Heart left ventricle (tissue), 16 donors: Measurements from ENCODE around the gene AMPD3. TPM values are rescaled to one million over a fixed set of nuclear protein-coding genes. Genes with fewer than 3 reads are reported as not detected.

Experiments used
- ATAC-seq, 4 donors: fragments of 200-7000 bp; cut with Tn5 transposase; one replicate each; pipeline ENCODE4 v1.9.1; 2020 to 2022; ENCODE audit warnings: moderate library complexity in 4 of 4, mild to moderate bottlenecking in 3 of 4, moderate number of reproducible peaks in 1 of 4
- DNase-seq, 5 donors: peaks; one replicate each; pipeline ENCODE4 v3.0.0-alpha.2; 2020
- H3K27ac ChIP-seq, 12 donors: fragments of 200-600 bp; sonication (generic) in 4 of 12; one replicate each; pipeline versions ENCODE4 v1.5.0 to v1.8.0; 2016 to 2022; ENCODE audit warnings: mild to moderate bottlenecking in 2 of 12
- H3K27me3 ChIP-seq, 9 donors: fragments of 200-600 bp; sonication (generic) in 2 of 9; one replicate each; pipeline versions ENCODE4 v1.5.1 to v1.8.0; 2016 to 2022; ENCODE audit warnings: mild to moderate bottlenecking in 3 of 9
- H3K36me3 ChIP-seq, 9 donors: fragments of 200-600 bp; sonication (generic) in 2 of 9; one replicate each; pipeline versions ENCODE4 v1.5.0 to v1.8.0; 2018 to 2022; ENCODE audit warnings: mild to moderate bottlenecking in 2 of 9
- H3K4me1 ChIP-seq, 12 donors: fragments of 200-600 bp; sonication (generic) in 4 of 12; one replicate each; pipeline versions ENCODE4 v1.5.0 to v1.8.0; 2016 to 2022; ENCODE audit warnings: mild to moderate bottlenecking in 3 of 12
- H3K4me3 ChIP-seq, 12 donors: fragments of 200-600 bp; sonication (generic) in 4 of 12; one replicate each; pipeline versions ENCODE4 v1.5.0 to v1.8.0; 2017 to 2022; ENCODE audit warnings: mild to moderate bottlenecking in 9 of 12, moderate library complexity in 4 of 12
- H3K9me3 ChIP-seq, 12 donors: fragments of 200-600 bp; sonication (generic) in 4 of 12; one replicate each; pipeline versions ENCODE4 v1.5.0 to v1.8.0; 2016 to 2022; ENCODE audit warnings: mild to moderate bottlenecking in 1 of 12
- POLR2A ChIP-seq, 2 donors: fragments of 450-650 bp; IDR thresholded peaks; one replicate each; pipeline ENCODE4 v1.6.1; 2017; ENCODE audit warnings: antibody characterized with exemption in 2 of 2, mild to moderate bottlenecking in 2 of 2, moderate library complexity in 2 of 2
- WGBS, 4 donors: extraction: QIAGEN DNeasy Blood & Tissue Kit in 2 of 4; methylation state at CpG; one replicate each; pipeline versions ENCODE4 v1.1.5 to v1.1.7; 2013 to 2018; 5-methylcytosine and 5-hydroxymethylcytosine counted together
- intact Hi-C, 10 donors: fragments of 100-400 bp; cut with DNase I; formaldehyde crosslinking; loops; one replicate each; pipeline versions ENCODE4 v1.11.1 to v1.14.2; 2022
- polyA plus RNA-seq, 2 donors: library from polyadenylated mRNA; stranded (reverse); fragments of 200-250 nt; gene quantifications; one replicate each; pipeline ENCODE4 v1.2.3, GENCODE V29; 2013
- total RNA-seq, 9 donors: library from RNA; depleted of rRNA in 2 of 9; stranded (reverse); fragments of >200 nt in 2 of 9; fragmentation: NEBNext Ultra II Directional in 3 of 9; extraction: Animal tissue kit (Norgen Biotek cat#: 25700) in 3 of 9; gene quantifications; one replicate each; pipeline versions ENCODE4 v1.1.0 to v1.2.4, GENCODE V29; 2016 to 2023
- TF ChIP-seq, protein P1 (sequence below), 12 donors: fragments of 200-600 bp; sonication (generic) in 4 of 12; IDR thresholded peaks; one replicate each; pipeline versions ENCODE4 v1.5.0 to v1.8.0; 2018 to 2022; ENCODE audit warnings: antibody characterized with exemption in 12 of 12, mild to moderate bottlenecking in 5 of 12
- donor health status: ischemic (EF 13 %, LVEDD 7.1; RV severe dilation, severe dysfunction).
- donor health status: healthy with polysubstance abuse.
- donor health status: DM: no; HTN: yes; CAD: no.
- donor health status: DM: no; HTN: no; CAD: no.
- donor health status: ischemic (EF 25% LVEDD 6.9; RV normal size, moderate dysfunction).
- donor health status: ischemic (EF 25% LVEDD 5.7; RV mildly dilated, moderate dysfunction).
- donor health status: healthy.
- donor health status: DM: yes; HTN: yes; CAD: no.
- donor health status: ischemic (EF 35%, LVEDD 5.7; RV mildly dilated, moderate dysfunction).
- donor health status: nonischemic (EF 11% LVEDD 7.7; RV severe dilation, severe dysfunction).
- donor health status: DM: yes; HTN: yes; CAD: no.
- donor health status: PGD.
- donor health status: ischemic (EF 29% LVEDD 5.4; RV normal size, mild dysfunction).
- donor health status: nonischemic (EF 23%, LVEDD 6.1; RV moderate dilation, normal function).

Gene AMPD3
- total and polyA plus RNA-seq, 11 donors: 1.0 to 16.8 (median 2.7) TPM

DNA sequence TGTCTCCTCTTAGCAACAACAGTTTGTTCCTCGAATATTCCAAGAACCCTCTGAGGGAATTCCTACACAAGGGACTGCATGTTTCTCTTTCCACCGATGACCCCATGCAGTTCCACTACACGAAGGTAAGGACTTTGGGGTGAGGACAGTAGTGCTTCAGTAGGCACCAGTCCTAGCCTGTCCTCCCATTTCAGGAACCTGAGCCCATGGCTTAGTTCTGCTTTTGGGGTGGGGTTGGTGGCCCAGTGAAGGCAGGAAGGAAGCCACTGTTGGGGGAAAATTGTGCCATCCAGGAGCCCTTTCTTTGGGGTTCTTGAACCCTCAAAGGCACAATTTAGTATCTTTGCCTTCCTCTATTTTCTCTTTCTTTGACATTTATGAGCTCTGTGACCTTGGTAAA, 47.7 kb downstream of the AMPD3 start:
- Histone ChIP-seq H3K36me3 (peaks cover 0 to 54% (median 0%) of the 10 kb centered on the region in 9 donors), H3K4me3 (no peak overlapping the region), H3K9me3 (no peaks in the 10 kb centered on the region), H3K27ac (peak overlapping the region in 2 of 12 donors; percentile 27 to 90), H3K27me3 (no peaks in the 10 kb centered on the region), H3K4me1 (peaks cover 0 to 25% (median 0%) of the 10 kb centered on the region in 12 donors)
- ATAC-seq (peak; percentile 2 to 68 (median 48)), DNase-seq (peak in 1 of 5 donors; percentile 38)
- intact Hi-C loops: loop anchor here in 1 of 10 donors (10.0 kb wide), 1 partner anchor 98 kb away; no protein-coding TSS in a partner anchor
- WGBS, 4 donors: 87 to 92% (median 91%) methylated on average over 3 of the region's 3 CpGs
- TF ChIP-seq, protein P1, sequence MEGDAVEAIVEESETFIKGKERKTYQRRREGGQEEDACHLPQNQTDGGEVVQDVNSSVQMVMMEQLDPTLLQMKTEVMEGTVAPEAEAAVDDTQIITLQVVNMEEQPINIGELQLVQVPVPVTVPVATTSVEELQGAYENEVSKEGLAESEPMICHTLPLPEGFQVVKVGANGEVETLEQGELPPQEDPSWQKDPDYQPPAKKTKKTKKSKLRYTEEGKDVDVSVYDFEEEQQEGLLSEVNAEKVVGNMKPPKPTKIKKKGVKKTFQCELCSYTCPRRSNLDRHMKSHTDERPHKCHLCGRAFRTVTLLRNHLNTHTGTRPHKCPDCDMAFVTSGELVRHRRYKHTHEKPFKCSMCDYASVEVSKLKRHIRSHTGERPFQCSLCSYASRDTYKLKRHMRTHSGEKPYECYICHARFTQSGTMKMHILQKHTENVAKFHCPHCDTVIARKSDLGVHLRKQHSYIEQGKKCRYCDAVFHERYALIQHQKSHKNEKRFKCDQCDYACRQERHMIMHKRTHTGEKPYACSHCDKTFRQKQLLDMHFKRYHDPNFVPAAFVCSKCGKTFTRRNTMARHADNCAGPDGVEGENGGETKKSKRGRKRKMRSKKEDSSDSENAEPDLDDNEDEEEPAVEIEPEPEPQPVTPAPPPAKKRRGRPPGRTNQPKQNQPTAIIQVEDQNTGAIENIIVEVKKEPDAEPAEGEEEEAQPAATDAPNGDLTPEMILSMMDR (IDR thresholded peaks at IDR 0.05): no peak
- TF ChIP-seq POLR2A (IDR thresholded peaks at IDR 0.05): no peak

DNA sequence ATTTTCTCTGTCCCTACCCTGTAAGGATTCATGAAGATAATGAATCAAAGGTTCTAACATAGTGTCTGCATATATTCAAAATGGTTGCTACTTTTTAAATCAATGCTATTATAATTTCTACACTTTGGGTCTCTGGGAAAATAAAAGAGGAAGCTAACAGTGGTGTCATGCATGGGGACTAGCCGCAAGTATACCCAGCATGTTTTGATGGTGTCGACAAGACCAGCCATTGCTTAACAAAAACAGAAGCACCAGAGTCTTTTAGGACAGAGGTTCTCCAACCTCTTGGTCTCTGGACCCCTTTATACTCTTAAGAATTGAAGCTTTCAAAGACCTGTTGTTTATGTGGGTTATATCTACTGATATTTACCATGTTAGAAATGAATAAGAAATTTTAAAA, 48.2 kb downstream of the AMPD3 start:
- DNase-seq (no peak), ATAC-seq (peak in 3 of 4 donors; percentile 29 to 58 (median 50))
- H3K27ac ChIP-seq: peak overlapping the region in 2 of 12 donors; percentile 27 to 90
- WGBS, 4 donors: 81 to 93% (median 87%) methylated on average over 2 of the region's 2 CpGs
- H3K9me3 ChIP-seq: no peaks in the 10 kb centered on the region
- peaks cover 0 to 25% (median 0%) of the 10 kb centered on the region in 12 donors for H3K4me1 ChIP-seq
- TF ChIP-seq, protein P1 (IDR thresholded peaks at IDR 0.05): no peak
- no peak for TF ChIP-seq POLR2A (IDR thresholded peaks at IDR 0.05)
- H3K27me3 ChIP-seq: no peaks in the 10 kb centered on the region
- intact Hi-C loops: loop anchor here in 1 of 10 donors (10.0 kb wide), 1 partner anchor 98 kb away; no protein-coding TSS in a partner anchor
- H3K4me3 ChIP-seq: no peak overlapping the region
- H3K36me3 ChIP-seq: peaks cover 0 to 49% (median 0%) of the 10 kb centered on the region in 9 donors

DNA sequence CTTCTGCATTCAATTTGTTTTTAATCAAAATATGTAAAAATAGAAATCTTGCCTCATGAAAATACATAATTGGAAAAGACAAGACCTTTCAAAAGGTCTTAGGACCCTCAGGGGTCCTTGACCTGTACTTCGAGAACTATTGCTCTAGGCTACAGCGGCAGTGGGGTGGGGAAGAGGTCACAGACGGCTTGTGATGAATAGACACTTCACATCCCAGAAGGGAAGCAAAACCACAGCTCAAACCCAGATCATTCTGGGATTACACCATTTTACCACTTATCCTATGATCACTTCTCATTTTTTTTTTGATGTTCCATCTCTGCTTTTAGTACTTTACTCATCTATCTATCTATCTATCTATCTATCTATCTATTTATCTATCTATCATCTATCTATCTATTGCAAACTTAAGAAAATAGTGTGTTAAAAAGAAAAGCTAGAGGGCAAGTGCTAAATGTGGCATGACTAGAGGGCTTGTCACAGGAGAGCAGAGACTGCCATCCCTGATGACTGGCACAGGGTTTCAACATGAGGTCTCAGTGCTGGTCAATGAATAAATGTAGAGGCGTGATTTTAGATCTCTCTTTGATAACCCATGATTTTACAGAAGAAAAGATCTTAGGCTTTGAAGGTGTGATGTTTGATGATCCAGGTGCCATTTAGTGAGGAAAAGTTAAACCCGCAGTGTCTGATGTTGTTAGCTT, 48.9 kb downstream of the AMPD3 start:
- ATAC-seq: no peak
- intact Hi-C loops: loop anchor here in 1 of 10 donors (10.0 kb wide), 1 partner anchor 99 kb away; no protein-coding TSS in a partner anchor
- peaks cover 0 to 44% (median 0%) of the 10 kb centered on the region in 9 donors for H3K36me3 ChIP-seq
- peak overlapping the region in 1 of 12 donors; percentile 90 for H3K27ac ChIP-seq
- WGBS, 4 donors: 86 to 92% (median 90%) methylated on average over 5 of the region's 5 CpGs
- no peaks in the 10 kb centered on the region for H3K27me3 ChIP-seq
- peaks cover 0 to 25% (median 0%) of the 10 kb centered on the region in 12 donors for H3K4me1 ChIP-seq
- TF ChIP-seq, protein P1 (IDR thresholded peaks at IDR 0.05): no peak
- no peak for TF ChIP-seq POLR2A (IDR thresholded peaks at IDR 0.05)
- H3K4me3 ChIP-seq: no peak overlapping the region
- DNase-seq: no peak
- H3K9me3 ChIP-seq: no peaks in the 10 kb centered on the region

DNA sequence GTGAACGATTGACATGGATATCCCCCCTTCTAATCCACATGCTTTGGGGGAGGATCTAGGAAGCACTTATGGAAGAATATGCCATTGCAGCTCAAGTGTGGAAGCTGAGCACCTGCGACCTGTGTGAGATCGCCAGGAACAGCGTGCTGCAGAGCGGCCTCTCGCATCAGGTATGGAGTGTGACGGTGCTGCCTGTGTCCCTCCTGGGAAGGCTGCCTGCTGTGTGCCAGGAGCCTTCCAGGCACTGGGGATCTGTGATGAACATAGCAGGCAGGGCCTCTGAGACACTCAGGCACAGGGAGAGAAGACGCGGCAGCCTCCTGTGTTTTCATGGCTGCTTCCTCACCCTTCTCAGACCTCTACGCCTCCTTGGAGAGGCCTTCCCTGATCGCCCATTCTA, 49.4 kb downstream of the AMPD3 start:
- no peaks in the 10 kb centered on the region for H3K9me3 ChIP-seq
- TF ChIP-seq, protein P1 (IDR thresholded peaks at IDR 0.05): no peak
- no peak for TF ChIP-seq POLR2A (IDR thresholded peaks at IDR 0.05)
- 92 to 96% (median 95%) methylated on average over 11 of the region's 11 CpGs for WGBS, 4 donors
- ATAC-seq (no peak), DNase-seq (no peak)
- no peaks in the 10 kb centered on the region for H3K27me3 ChIP-seq
- H3K4me1 ChIP-seq: peaks cover 0 to 25% (median 0%) of the 10 kb centered on the region in 12 donors
- intact Hi-C loops: loop anchor here in 1 of 10 donors (10.0 kb wide), 1 partner anchor 100 kb away; no protein-coding TSS in a partner anchor
- no peak overlapping the region for H3K4me3 ChIP-seq
- peak overlapping the region in 1 of 12 donors; percentile 90 for H3K27ac ChIP-seq
- H3K36me3 ChIP-seq: peaks cover 0 to 40% (median 0%) of the 10 kb centered on the region in 9 donors
